ENCODE measurements around the gene RIPOR3. TPM values are rescaled to one million over a fixed set of nuclear protein-coding genes. Genes with fewer than 3 reads are reported as not detected.

The RIPOR3 gene
- total RNA-seq, 1 experiment from 2014 or later = 0.46 TPM

- Histone ChIP-seq H2BK12ac (ENCODE audit: insufficient read length, low read depth, low read length) (no peak overlapping the region), H3K27ac (ENCODE audit: insufficient read length, low read depth, low read length) (no peak overlapping the region), H3K23ac (ENCODE audit: insufficient read length, low read depth, low read length) (no peak overlapping the region), H2BK5ac (ENCODE audit: insufficient read length, low read length) (no peak overlapping the region), H2AFZ (ENCODE audit: low read length) (no peak overlapping the region), H4K20me1 (ENCODE audit: control insufficient read depth, insufficient read depth, insufficient read length) (no peaks in the 10 kb centered on the region), H4K5ac (ENCODE audit: insufficient read length, low read depth, low read length) (no peak overlapping the region), H3T11ph (ENCODE audit: low read length) (no peak overlapping the region), H3K4me1 (ENCODE audit: insufficient read depth, low read length) (no peaks in the 10 kb centered on the region), H2BK120ac (ENCODE audit: low read depth, low read length, poor library complexity, severe bottlenecking) (no peak overlapping the region), H3K79me1 (ENCODE audit: insufficient read depth, low read depth, low read length, poor library complexity, severe bottlenecking) (no peaks in the 10 kb centered on the region), H3K4ac (ENCODE audit: low read depth, low read length) (no peak overlapping the region), H2BK15ac (ENCODE audit: low read depth, low read length) (no peak overlapping the region), H3K79me2 (ENCODE audit: insufficient read depth, low read length) (no peaks in the 10 kb centered on the region), H3K23me2 (ENCODE audit: insufficient read length, low read depth, low read length, poor library complexity, severe bottlenecking) (no peaks in the 10 kb centered on the region), H3K18ac (ENCODE audit: insufficient read length, low read depth, low read length) (no peak overlapping the region), H2BK20ac (ENCODE audit: low read depth, low read length, poor library complexity, severe bottlenecking) (no peak overlapping the region), H4K8ac (replicated peaks; ENCODE audit: insufficient read length, low read depth, low read length) (no peak overlapping the region), H4K91ac (ENCODE audit: insufficient read length, low read depth, low read length) (no peak overlapping the region), H3K9ac (ENCODE audit: extremely low read depth, insufficient read length, low read length) (no peak overlapping the region), H3K9me3 (ENCODE audit: control insufficient read depth, low read depth, low read length) (no peaks in the 10 kb centered on the region), H3K4me2 (ENCODE audit: insufficient read depth, insufficient read length, low read length) (no peak overlapping the region), H2AK5ac (ENCODE audit: insufficient read length, low read length) (no peak overlapping the region), H3K14ac (ENCODE audit: insufficient read depth, low read length) (no peak overlapping the region), H3K27me3 (ENCODE audit: insufficient read depth, low read length) (no peaks in the 10 kb centered on the region), H3K56ac (ENCODE audit: insufficient read length, low read depth, low read length) (no peak overlapping the region)
- WGBS (ENCODE audit: extremely low coverage, insufficient read length, low lambda C conversion rate) = no CpG with 5 or more reads among the region's 6 CpGs
- Mint-ChIP-seq H3K36me3 (ENCODE audit: insufficient read depth in 1 of 3, low read depth in 3 of 3) (peaks cover 0 to 2% (median 0%) of the 10 kb centered on the region in 3 experiments; a peak in 1 of 7 replicates), H3K4me1 (peaks cover 7 to 17% of the 10 kb centered on the region in 2 experiments; a peak in 3 of 4 replicates), H3K4me3 (no peak overlapping the region), H3K9me3 (peaks cover 0 to 2% of the 10 kb centered on the region in 2 experiments; a peak in 2 of 5 replicates), H3K27me3 (ENCODE audit: low read depth) (no peaks in the 10 kb centered on the region; the same call in none of the 2 replicates), H3K27ac (no peak overlapping the region; a peak in 1 of 7 replicates)
- TF ChIP-seq CTCF (conservative IDR thresholded peaks at IDR 0.05) = no peak
- DNase-seq = no peak
Observed at GRCh38 chr20:50654904-50655303, 36.4 kb downstream of the RIPOR3 start.
